MM.1S (cell line): ENCODE data around the gene ERGIC3.

ENCODE experiments used
- EZH2phosphoT487 ChIP-seq: fragments of 300-600 bp; sonication (generic); IDR thresholded peaks from 2 replicates; pipeline ENCODE4 v1.6.1; 2018; ENCODE audit warnings: antibody characterized with exemption, low read length
- TF ChIP-seq, protein P1 (sequence below): fragments of 300-600 bp; sonication (generic); IDR thresholded peaks from 2 replicates; pipeline ENCODE4 v1.5.1; 2016; ENCODE audit warnings: antibody characterized with exemption, low read length, mixed read lengths

DNA sequence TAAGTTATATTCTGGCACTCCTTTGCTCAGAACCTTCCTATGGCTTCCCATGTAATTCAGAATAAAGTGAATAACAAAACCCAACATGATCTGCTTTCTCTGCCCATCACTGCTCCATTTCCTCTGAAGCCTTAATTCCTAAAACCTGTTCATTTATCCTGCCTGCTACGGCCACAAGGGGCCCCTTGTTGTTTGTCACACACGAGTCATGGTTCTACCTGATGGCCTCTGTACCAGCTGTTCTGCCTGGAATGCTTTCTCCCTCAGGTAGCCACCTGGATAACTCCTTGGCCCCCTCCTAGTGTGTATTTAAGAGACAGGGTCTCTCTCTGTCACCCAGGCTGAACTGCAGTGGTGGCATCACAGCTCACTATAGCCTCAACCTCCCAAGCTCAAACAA is 26.8 kb downstream of the ERGIC3 start:
- no peak for TF ChIP-seq EZH2phosphoT487
- TF ChIP-seq, protein P1, sequence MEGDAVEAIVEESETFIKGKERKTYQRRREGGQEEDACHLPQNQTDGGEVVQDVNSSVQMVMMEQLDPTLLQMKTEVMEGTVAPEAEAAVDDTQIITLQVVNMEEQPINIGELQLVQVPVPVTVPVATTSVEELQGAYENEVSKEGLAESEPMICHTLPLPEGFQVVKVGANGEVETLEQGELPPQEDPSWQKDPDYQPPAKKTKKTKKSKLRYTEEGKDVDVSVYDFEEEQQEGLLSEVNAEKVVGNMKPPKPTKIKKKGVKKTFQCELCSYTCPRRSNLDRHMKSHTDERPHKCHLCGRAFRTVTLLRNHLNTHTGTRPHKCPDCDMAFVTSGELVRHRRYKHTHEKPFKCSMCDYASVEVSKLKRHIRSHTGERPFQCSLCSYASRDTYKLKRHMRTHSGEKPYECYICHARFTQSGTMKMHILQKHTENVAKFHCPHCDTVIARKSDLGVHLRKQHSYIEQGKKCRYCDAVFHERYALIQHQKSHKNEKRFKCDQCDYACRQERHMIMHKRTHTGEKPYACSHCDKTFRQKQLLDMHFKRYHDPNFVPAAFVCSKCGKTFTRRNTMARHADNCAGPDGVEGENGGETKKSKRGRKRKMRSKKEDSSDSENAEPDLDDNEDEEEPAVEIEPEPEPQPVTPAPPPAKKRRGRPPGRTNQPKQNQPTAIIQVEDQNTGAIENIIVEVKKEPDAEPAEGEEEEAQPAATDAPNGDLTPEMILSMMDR, result peak; percentile 33
